MV-4-11 (cell line): ENCODE data around the gene PRPF18.
A peak's percentile ranks its signal among the peaks of the same experiment; 100 is the strongest.

ENCODE experiments used
- DNase-seq: peaks from one replicate; lab custom pipeline; 2025; lab: John Stamatoyannopoulos, UW

Gene PRPF18

GRCh38 chr10:13604357-13605040 lies 17.7 kb downstream of the PRPF18 start:
- DNase-seq: no peak

GRCh38 chr10:13608246-13608853 lies 21.6 kb downstream of the PRPF18 start:
- DNase-seq: peak; percentile 53

GRCh38 chr10:13612654-13613373 lies 26.0 kb downstream of the PRPF18 start:
- DNase-seq: no peak

GRCh38 chr10:13613519-13613918 lies 26.8 kb downstream of the PRPF18 start:
- peak; percentile 22 for DNase-seq

- DNase-seq: no peak
Observed at GRCh38 chr10:13614530-13615332, 28.0 kb downstream of the PRPF18 start.

GRCh38 chr10:13615650-13616300 lies 29.0 kb downstream of the PRPF18 start:
- DNase-seq: no peak

- no peak for DNase-seq
Observed at GRCh38 chr10:13617116-13617515, 30.4 kb downstream of the PRPF18 start.

GRCh38 chr10:13621931-13622330 lies 35.2 kb downstream of the PRPF18 start:
- no peak for DNase-seq

- no peak for DNase-seq
Observed at GRCh38 chr10:13624630-13625029, 37.9 kb downstream of the PRPF18 start.

- no peak for DNase-seq
Observed at GRCh38 chr10:13627459-13628310, 40.9 kb downstream of the PRPF18 start.

GRCh38 chr10:13628661-13629060 lies 41.9 kb downstream of the PRPF18 start:
- no peak for DNase-seq

- DNase-seq: no peak
Observed at GRCh38 chr10:13629116-13629515, 42.4 kb downstream of the PRPF18 start.

GRCh38 chr10:13630231-13630630 lies 43.5 kb downstream of the PRPF18 start:
- DNase-seq: no peak

GRCh38 chr10:13631594-13631993 lies 44.8 kb downstream of the PRPF18 start:
- DNase-seq: peak; percentile 86

GRCh38 chr10:13632440-13632839 lies 45.7 kb downstream of the PRPF18 start:
- peak; percentile 77 for DNase-seq

GRCh38 chr10:13632884-13633440 lies 46.2 kb downstream of the PRPF18 start:
- DNase-seq: no peak

GRCh38 chr10:13633689-13634088 lies 46.9 kb downstream of the PRPF18 start:
- DNase-seq: peak; percentile 77

GRCh38 chr10:13634207-13634606 lies 47.4 kb downstream of the PRPF18 start:
- peak; percentile 91 for DNase-seq

GRCh38 chr10:13636776-13637175 lies 50.0 kb downstream of the PRPF18 start:
- no peak for DNase-seq

- no peak for DNase-seq
Observed at GRCh38 chr10:13637303-13637856, 50.6 kb downstream of the PRPF18 start.
